Measurements from ENCODE around the gene SRGAP3. TPM values are rescaled to one million over a fixed set of nuclear protein-coding genes. Genes with fewer than 3 reads are reported as not detected.

The SRGAP3 gene
- total and polyA plus RNA-seq, 2 experiments from 2014 or later: 6.0 to 15.7 TPM

DNA sequence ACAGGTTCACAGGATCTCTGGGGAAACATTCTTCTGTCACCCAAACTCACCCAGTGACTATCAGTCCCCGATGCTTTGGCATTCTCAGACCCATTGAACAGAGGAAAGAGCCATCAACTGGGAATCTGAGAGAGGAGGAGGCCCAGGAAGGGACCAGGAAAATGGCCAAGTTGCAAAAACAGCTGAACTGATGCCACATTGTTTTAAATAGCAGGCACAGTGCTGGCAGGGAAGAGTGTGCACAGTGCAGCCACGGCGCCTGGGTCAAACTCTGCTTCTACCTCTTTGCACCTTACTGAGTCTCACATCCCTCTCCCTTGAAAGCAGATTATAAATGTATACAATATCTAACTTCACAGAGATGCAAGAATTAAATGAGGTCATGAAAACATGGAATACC lies 66.4 kb downstream of the SRGAP3 start:
- Histone ChIP-seq H3K27ac (no peak overlapping the region), H3K4me3 (no peak overlapping the region), H3K27me3 (peaks cover 9% of the 10 kb centered on the region), H3K36me3 (no peaks in the 10 kb centered on the region), H3K4me1 (ENCODE audit: low read depth) (peaks cover 14% of the 10 kb centered on the region), H3K9me3 (ENCODE audit: low read depth) (no peaks in the 10 kb centered on the region)
- TF ChIP-seq, protein P1, sequence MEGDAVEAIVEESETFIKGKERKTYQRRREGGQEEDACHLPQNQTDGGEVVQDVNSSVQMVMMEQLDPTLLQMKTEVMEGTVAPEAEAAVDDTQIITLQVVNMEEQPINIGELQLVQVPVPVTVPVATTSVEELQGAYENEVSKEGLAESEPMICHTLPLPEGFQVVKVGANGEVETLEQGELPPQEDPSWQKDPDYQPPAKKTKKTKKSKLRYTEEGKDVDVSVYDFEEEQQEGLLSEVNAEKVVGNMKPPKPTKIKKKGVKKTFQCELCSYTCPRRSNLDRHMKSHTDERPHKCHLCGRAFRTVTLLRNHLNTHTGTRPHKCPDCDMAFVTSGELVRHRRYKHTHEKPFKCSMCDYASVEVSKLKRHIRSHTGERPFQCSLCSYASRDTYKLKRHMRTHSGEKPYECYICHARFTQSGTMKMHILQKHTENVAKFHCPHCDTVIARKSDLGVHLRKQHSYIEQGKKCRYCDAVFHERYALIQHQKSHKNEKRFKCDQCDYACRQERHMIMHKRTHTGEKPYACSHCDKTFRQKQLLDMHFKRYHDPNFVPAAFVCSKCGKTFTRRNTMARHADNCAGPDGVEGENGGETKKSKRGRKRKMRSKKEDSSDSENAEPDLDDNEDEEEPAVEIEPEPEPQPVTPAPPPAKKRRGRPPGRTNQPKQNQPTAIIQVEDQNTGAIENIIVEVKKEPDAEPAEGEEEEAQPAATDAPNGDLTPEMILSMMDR (IDR thresholded peaks at IDR 0.05; ENCODE audit: low read depth, low read length): no peak
- DNase-seq (ENCODE audit: low read depth in 1 of 2, low spot score in 1 of 2): no peak

DNA sequence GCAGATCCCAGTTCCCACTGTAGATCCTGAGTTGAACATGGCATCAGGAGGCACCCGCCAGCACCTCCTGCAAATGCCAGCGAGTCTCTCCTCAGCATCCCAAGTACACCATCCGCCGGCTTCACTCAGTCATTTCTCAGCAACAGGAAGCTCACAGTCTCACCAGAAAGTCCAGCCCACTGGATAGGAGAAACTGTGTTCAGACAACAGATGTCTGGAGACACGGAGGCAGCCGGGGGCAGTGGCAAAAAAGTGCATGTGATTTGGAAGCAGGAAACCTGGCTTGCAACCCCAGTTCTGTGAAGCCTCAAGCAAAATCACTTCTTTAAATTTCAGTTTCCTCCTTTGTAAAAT lies 68.7 kb downstream of the SRGAP3 start:
- peaks cover 14% of the 10 kb centered on the region for H3K4me1 ChIP-seq (ENCODE audit: low read depth)
- TF ChIP-seq, protein P1 (IDR thresholded peaks at IDR 0.05; ENCODE audit: low read depth, low read length): no peak
- no peak for DNase-seq (ENCODE audit: low read depth in 1 of 2, low spot score in 1 of 2)
- no peaks in the 10 kb centered on the region for H3K27me3 ChIP-seq
- no peaks in the 10 kb centered on the region for H3K36me3 ChIP-seq
- no peaks in the 10 kb centered on the region for H3K9me3 ChIP-seq (ENCODE audit: low read depth)
- no peak overlapping the region for H3K27ac ChIP-seq
- no peak overlapping the region for H3K4me3 ChIP-seq

DNA sequence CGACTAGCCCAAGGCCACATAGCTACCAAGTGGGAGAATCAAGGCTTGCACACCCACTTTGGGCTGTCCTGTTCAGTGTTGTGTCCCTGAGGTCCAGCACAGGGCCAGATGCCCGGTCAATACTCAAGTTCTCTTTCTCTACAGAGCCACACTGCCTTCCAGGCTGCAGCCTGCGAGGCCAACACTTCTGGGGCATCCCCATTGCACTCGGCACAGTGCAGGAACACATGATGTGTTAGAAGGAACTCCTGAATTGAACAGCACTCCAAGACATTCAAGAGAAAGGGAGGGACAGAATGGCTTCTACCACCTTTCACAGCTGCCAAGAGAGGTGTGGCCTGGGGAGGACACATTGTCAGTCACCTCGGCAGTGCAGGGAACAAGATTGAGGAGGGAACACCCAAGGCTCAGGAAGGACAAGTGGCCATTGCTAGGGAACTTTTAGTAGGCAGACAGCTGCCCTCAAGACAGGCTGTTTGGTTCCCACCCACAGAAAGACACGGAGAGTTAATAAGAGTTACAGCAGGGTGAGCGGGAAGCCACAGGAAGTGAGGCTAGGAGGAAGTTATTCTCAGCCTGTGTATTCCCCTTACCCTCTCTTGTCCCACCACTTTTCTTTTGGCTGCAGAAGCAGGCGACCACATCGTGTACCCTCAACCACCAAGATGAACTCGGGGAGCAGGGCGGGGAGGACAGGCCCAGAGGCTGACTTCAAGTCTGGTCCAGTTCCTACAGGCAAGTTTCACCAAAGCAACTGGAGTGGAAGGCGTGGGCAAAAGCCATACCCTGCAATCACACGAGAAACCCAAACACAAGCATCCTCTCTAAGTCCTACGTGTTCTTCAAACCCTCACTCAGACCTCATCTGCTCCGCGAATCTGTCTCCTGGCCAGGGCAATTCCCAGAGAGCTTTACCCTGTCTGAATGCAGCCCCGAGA lies 69.4 kb downstream of the SRGAP3 start:
- Histone ChIP-seq H3K36me3 (no peaks in the 10 kb centered on the region), H3K9me3 (ENCODE audit: low read depth) (no peaks in the 10 kb centered on the region), H3K27me3 (peaks cover 5% of the 10 kb centered on the region), H3K4me3 (no peak overlapping the region), H3K4me1 (ENCODE audit: low read depth) (peaks cover 14% of the 10 kb centered on the region), H3K27ac (no peak overlapping the region)
- TF ChIP-seq, protein P1 (IDR thresholded peaks at IDR 0.05; ENCODE audit: low read depth, low read length): no peak
- DNase-seq (ENCODE audit: low read depth in 1 of 2, low spot score in 1 of 2): no peak

GRCh38 chr3:9178697-9179096 lies 70.7 kb downstream of the SRGAP3 start:
- TF ChIP-seq, protein P1 (IDR thresholded peaks at IDR 0.05; ENCODE audit: low read depth, low read length): no peak
- Histone ChIP-seq H3K27ac (no peak overlapping the region), H3K9me3 (ENCODE audit: low read depth) (no peaks in the 10 kb centered on the region), H3K4me1 (ENCODE audit: low read depth) (peaks cover 6% of the 10 kb centered on the region), H3K4me3 (no peak overlapping the region), H3K36me3 (no peaks in the 10 kb centered on the region), H3K27me3 (peaks cover 14% of the 10 kb centered on the region)
- no peak for DNase-seq (ENCODE audit: low read depth in 1 of 2, low spot score in 1 of 2)

DNA sequence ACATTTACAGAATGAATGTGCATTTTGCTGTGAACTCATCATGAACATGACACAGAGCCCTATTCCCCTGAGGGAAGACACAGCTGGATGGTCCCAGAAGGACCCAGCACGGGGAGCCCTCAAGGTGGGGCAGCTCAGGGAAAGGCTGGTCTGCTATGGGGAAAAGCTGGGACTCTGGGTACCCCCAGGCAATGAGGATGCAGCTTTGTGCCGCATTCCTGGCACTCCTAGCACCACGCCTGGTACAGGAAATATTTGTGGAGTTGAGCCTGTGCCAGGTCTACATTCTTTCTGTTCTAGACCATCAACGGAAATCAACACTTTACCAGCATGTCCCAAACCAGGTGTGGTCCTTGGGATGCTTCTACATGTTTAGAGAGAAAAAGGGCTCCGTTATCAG lies 74.0 kb downstream of the SRGAP3 start:
- Histone ChIP-seq H3K4me1 (ENCODE audit: low read depth) (no peaks in the 10 kb centered on the region), H3K36me3 (no peaks in the 10 kb centered on the region), H3K27me3 (peaks cover 14% of the 10 kb centered on the region), H3K9me3 (ENCODE audit: low read depth) (no peaks in the 10 kb centered on the region), H3K4me3 (no peak overlapping the region), H3K27ac (no peak overlapping the region)
- TF ChIP-seq, protein P1 (IDR thresholded peaks at IDR 0.05; ENCODE audit: low read depth, low read length): no peak
- DNase-seq (ENCODE audit: low read depth in 1 of 2, low spot score in 1 of 2): no peak
